A673 (cell line): Measurements from ENCODE around the gene BCAS1. TPM values are rescaled to one million over a fixed set of nuclear protein-coding genes. Genes with fewer than 3 reads are reported as not detected.

ENCODE experiments used
- BruUV-seq: library from RNA; stranded (reverse); fragments of 400-500 nt; replicated peaks from 2 replicates; lab custom pipeline; 2021; lab: Mats Ljungman, UMichigan
- CTCF ChIA-PET: fragments of 300-600 bp; sonication (Branson Sonifier 250); formaldehyde crosslinking; loops from one replicate; lab custom pipeline; 2022; ENCODE audit warnings: antibody characterized with exemption; lab: Charles Lee
- POLR2A ChIA-PET: fragments of 300-600 bp; sonication (Branson Sonifier 250); formaldehyde crosslinking; loops from one replicate; lab custom pipeline; 2022; ENCODE audit warnings: antibody characterized with exemption; ENCODE audit not compliant: low non-redundant PET; lab: Charles Lee
- DNase-seq: peaks from one replicate; pipeline ENCODE4 v3.0.0-alpha.2; 2015; ENCODE audit warnings: low spot score
- H3K27ac ChIP-seq: fragments of 200-600 bp; sonication (generic); 2 replicates; pipeline ENCODE4 v1.5.1; 2016; ENCODE audit warnings: mixed run types, low read depth, mild to moderate bottlenecking, mixed read lengths, antibody characterized with exemption, low read length; ENCODE audit not compliant: poor library complexity, severe bottlenecking
- H3K27me3 ChIP-seq: fragments of 200-600 bp; sonication (generic); replicated peaks from 2 replicates; pipeline ENCODE4 v1.6.1; 2017; ENCODE audit warnings: mixed run types, low read depth, mild to moderate bottlenecking, mixed read lengths, antibody characterized with exemption, low read length; ENCODE audit not compliant: insufficient read depth, poor library complexity
- H3K36me3 ChIP-seq: fragments of 200-600 bp; sonication (generic); 2 replicates; pipeline ENCODE4 v1.6.1; 2016; ENCODE audit warnings: mixed run types, mild to moderate bottlenecking, mixed read lengths, antibody characterized with exemption, low read length; ENCODE audit not compliant: insufficient read depth, poor library complexity, severe bottlenecking
- H3K4me1 ChIP-seq: fragments of 200-600 bp; sonication (generic); 2 replicates; pipeline ENCODE4 v1.6.1; 2017; ENCODE audit warnings: mixed run types, mild to moderate bottlenecking, mixed read lengths, antibody characterized with exemption, low read length; ENCODE audit not compliant: insufficient read depth, poor library complexity, severe bottlenecking
- H3K4me3 ChIP-seq: fragments of 200-600 bp; sonication (generic); 2 replicates; pipeline ENCODE4 v1.5.1; 2016; ENCODE audit warnings: low read depth, mixed run types, mild to moderate bottlenecking, mixed read lengths, low read length; ENCODE audit not compliant: poor library complexity, severe bottlenecking
- H3K9me3 ChIP-seq: fragments of 200-600 bp; sonication (generic); 2 replicates; pipeline ENCODE4 v1.6.1; 2016; ENCODE audit warnings: mixed run types, low read depth, mild to moderate bottlenecking, mixed read lengths, antibody characterized with exemption, low read length; ENCODE audit not compliant: poor library complexity, severe bottlenecking
- CTCF ChIP-seq: fragments of 300-800, 200-600 bp; sonication (generic); conservative IDR thresholded peaks from 2 replicates; pipeline ENCODE4 v1.5.1; 2017; ENCODE audit warnings: low read depth, mild to moderate bottlenecking, antibody characterized with exemption, low read length, moderate library complexity, mixed read lengths
- EZH2 ChIP-seq: fragments of 200-600 bp; sonication (generic); IDR thresholded peaks from 2 replicates; pipeline ENCODE4 v1.6.1; 2017; ENCODE audit warnings: borderline replicate concordance, low read depth, mild to moderate bottlenecking, mixed read lengths, antibody characterized with exemption, low read length; ENCODE audit not compliant: poor library complexity, severe bottlenecking
- intact Hi-C: fragments of 100-400 bp; cut with micrococcal nuclease; formaldehyde crosslinking; loops from one replicate; pipeline ENCODE4 v1.10.0; 2022; ENCODE audit not compliant: unreplicated experiment
- total RNA-seq: library from RNA; stranded (reverse); gene quantifications from 2 replicates; pipeline ENCODE4 v1.2.3, GENCODE V29; 2021

Gene BCAS1
- total RNA-seq, 1 experiment from 2014 or later = 1.4 TPM

- Histone ChIP-seq H3K4me1 (no peaks in the 10 kb centered on the region), H3K36me3 (no peaks in the 10 kb centered on the region), H3K27ac (no peak overlapping the region), H3K4me3 (no peak overlapping the region), H3K27me3 (no peaks in the 10 kb centered on the region), H3K9me3 (no peaks in the 10 kb centered on the region)
- DNase-seq = no peak
- intact Hi-C loops = no loop called here
- ChIA-PET POLR2A (no interaction called here), CTCF (no interaction called here)
- TF ChIP-seq CTCF = no peak
- no peak for TF ChIP-seq EZH2
- no TSS peak for BruUV-seq
Measured at GRCh38 chr20:54114109-54114508, 43.7 kb upstream of the BCAS1 start.

- no TSS peak for BruUV-seq
- intact Hi-C loops = no loop called here
- Histone ChIP-seq H3K9me3 (no peaks in the 10 kb centered on the region), H3K4me3 (no peak overlapping the region), H3K36me3 (no peaks in the 10 kb centered on the region), H3K27ac (no peak overlapping the region), H3K27me3 (no peaks in the 10 kb centered on the region), H3K4me1 (no peaks in the 10 kb centered on the region)
- DNase-seq = no peak
- ChIA-PET POLR2A (no interaction called here), CTCF (no interaction called here)
- TF ChIP-seq CTCF (no peak), EZH2 (no peak)
Measured at GRCh38 chr20:54113566-54113965, 43.2 kb upstream of the BCAS1 start.

- Histone ChIP-seq H3K27ac (no peak overlapping the region), H3K9me3 (no peaks in the 10 kb centered on the region), H3K4me1 (no peaks in the 10 kb centered on the region), H3K27me3 (no peaks in the 10 kb centered on the region), H3K4me3 (no peak overlapping the region), H3K36me3 (no peaks in the 10 kb centered on the region)
- ChIA-PET POLR2A (no interaction called here), CTCF (no interaction called here)
- DNase-seq = no peak
- TF ChIP-seq EZH2 = no peak
- TF ChIP-seq CTCF = no peak
- intact Hi-C loops = no loop called here
- no TSS peak for BruUV-seq
Measured at GRCh38 chr20:54112221-54112884, 42.0 kb upstream of the BCAS1 start.
